Measurements from ENCODE around the gene C16orf74.

The C16orf74 gene

GRCh38 chr16:85736921-85737320 is 14.0 kb downstream of the C16orf74 start:
- H3K27me3 ChIP-seq (ENCODE audit: control insufficient read depth in 1 of 2, insufficient read depth in 2 of 2, low read length in 2 of 2) = no peaks in the 10 kb centered on the region
- H3K9ac ChIP-seq (ENCODE audit: low read length) = no peak overlapping the region
- no peak overlapping the region for H3K4me3 ChIP-seq (ENCODE audit: low read depth in 1 of 2, low read length in 2 of 2)
- no peaks in the 10 kb centered on the region for H3K36me3 ChIP-seq (ENCODE audit: insufficient read depth, low read length)
- no peaks in the 10 kb centered on the region for H3K4me1 ChIP-seq (ENCODE audit: insufficient read depth, low read length)
- no peaks in the 10 kb centered on the region for H3K9me3 ChIP-seq (ENCODE audit: low read length)
- no peak overlapping the region for H3K27ac ChIP-seq (ENCODE audit: low read depth, low read length)

- Histone ChIP-seq H3K27ac (ENCODE audit: low read depth, low read length) (no peak overlapping the region), H3K9me3 (ENCODE audit: low read length) (no peaks in the 10 kb centered on the region), H3K4me3 (ENCODE audit: low read depth in 1 of 2, low read length in 2 of 2) (no peak overlapping the region), H3K4me1 (ENCODE audit: insufficient read depth, low read length) (no peaks in the 10 kb centered on the region), H3K27me3 (ENCODE audit: control insufficient read depth in 1 of 2, insufficient read depth in 2 of 2, low read length in 2 of 2) (no peaks in the 10 kb centered on the region), H3K9ac (ENCODE audit: low read length) (no peak overlapping the region), H3K36me3 (ENCODE audit: insufficient read depth, low read length) (no peaks in the 10 kb centered on the region)
Observed at GRCh38 chr16:85735946-85736345, 14.9 kb downstream of the C16orf74 start.

- Histone ChIP-seq H3K4me1 (ENCODE audit: insufficient read depth, low read length) (no peaks in the 10 kb centered on the region), H3K4me3 (ENCODE audit: low read depth in 1 of 2, low read length in 2 of 2) (no peak overlapping the region), H3K9me3 (ENCODE audit: low read length) (no peaks in the 10 kb centered on the region), H3K36me3 (ENCODE audit: insufficient read depth, low read length) (no peaks in the 10 kb centered on the region), H3K27me3 (ENCODE audit: control insufficient read depth in 1 of 2, insufficient read depth in 2 of 2, low read length in 2 of 2) (no peaks in the 10 kb centered on the region), H3K9ac (ENCODE audit: low read length) (no peak overlapping the region), H3K27ac (ENCODE audit: low read depth, low read length) (no peak overlapping the region)
Observed at GRCh38 chr16:85735225-85735635, 15.7 kb downstream of the C16orf74 start.

GRCh38 chr16:85734311-85735017 is 16.4 kb downstream of the C16orf74 start:
- H3K4me1 ChIP-seq (ENCODE audit: insufficient read depth, low read length) = no peaks in the 10 kb centered on the region
- H3K27me3 ChIP-seq (ENCODE audit: control insufficient read depth in 1 of 2, insufficient read depth in 2 of 2, low read length in 2 of 2) = no peaks in the 10 kb centered on the region
- no peaks in the 10 kb centered on the region for H3K9me3 ChIP-seq (ENCODE audit: low read length)
- no peak overlapping the region for H3K27ac ChIP-seq (ENCODE audit: low read depth, low read length)
- no peak overlapping the region for H3K4me3 ChIP-seq (ENCODE audit: low read depth in 1 of 2, low read length in 2 of 2)
- H3K9ac ChIP-seq (ENCODE audit: low read length) = no peak overlapping the region
- H3K36me3 ChIP-seq (ENCODE audit: insufficient read depth, low read length) = no peaks in the 10 kb centered on the region

GRCh38 chr16:85733839-85734170 is 17.1 kb downstream of the C16orf74 start:
- Histone ChIP-seq H3K27me3 (ENCODE audit: control insufficient read depth in 1 of 2, insufficient read depth in 2 of 2, low read length in 2 of 2) (no peaks in the 10 kb centered on the region), H3K36me3 (ENCODE audit: insufficient read depth, low read length) (no peaks in the 10 kb centered on the region), H3K27ac (ENCODE audit: low read depth, low read length) (no peak overlapping the region), H3K4me1 (ENCODE audit: insufficient read depth, low read length) (no peaks in the 10 kb centered on the region), H3K9ac (ENCODE audit: low read length) (no peak overlapping the region), H3K9me3 (ENCODE audit: low read length) (no peaks in the 10 kb centered on the region), H3K4me3 (ENCODE audit: low read depth in 1 of 2, low read length in 2 of 2) (no peak overlapping the region)

GRCh38 chr16:85733155-85733838 is 17.6 kb downstream of the C16orf74 start:
- H3K9me3 ChIP-seq (ENCODE audit: low read length) = no peaks in the 10 kb centered on the region
- no peaks in the 10 kb centered on the region for H3K36me3 ChIP-seq (ENCODE audit: insufficient read depth, low read length)
- no peak overlapping the region for H3K9ac ChIP-seq (ENCODE audit: low read length)
- no peak overlapping the region for H3K27ac ChIP-seq (ENCODE audit: low read depth, low read length)
- no peaks in the 10 kb centered on the region for H3K4me1 ChIP-seq (ENCODE audit: insufficient read depth, low read length)
- H3K27me3 ChIP-seq (ENCODE audit: control insufficient read depth in 1 of 2, insufficient read depth in 2 of 2, low read length in 2 of 2) = no peaks in the 10 kb centered on the region
- H3K4me3 ChIP-seq (ENCODE audit: low read depth in 1 of 2, low read length in 2 of 2) = no peak overlapping the region

- no peak overlapping the region for H3K4me3 ChIP-seq (ENCODE audit: low read depth in 1 of 2, low read length in 2 of 2)
- H3K27me3 ChIP-seq (ENCODE audit: control insufficient read depth in 1 of 2, insufficient read depth in 2 of 2, low read length in 2 of 2) = no peaks in the 10 kb centered on the region
- no peak overlapping the region for H3K27ac ChIP-seq (ENCODE audit: low read depth, low read length)
- H3K9ac ChIP-seq (ENCODE audit: low read length) = no peak overlapping the region
- H3K9me3 ChIP-seq (ENCODE audit: low read length) = no peaks in the 10 kb centered on the region
- H3K36me3 ChIP-seq (ENCODE audit: insufficient read depth, low read length) = no peaks in the 10 kb centered on the region
- H3K4me1 ChIP-seq (ENCODE audit: insufficient read depth, low read length) = no peaks in the 10 kb centered on the region
Observed at GRCh38 chr16:85731179-85731578, 19.7 kb downstream of the C16orf74 start.

- Histone ChIP-seq H3K9me3 (ENCODE audit: low read length) (no peaks in the 10 kb centered on the region), H3K27me3 (ENCODE audit: control insufficient read depth in 1 of 2, insufficient read depth in 2 of 2, low read length in 2 of 2) (no peaks in the 10 kb centered on the region), H3K36me3 (ENCODE audit: insufficient read depth, low read length) (no peaks in the 10 kb centered on the region), H3K27ac (ENCODE audit: low read depth, low read length) (no peak overlapping the region), H3K4me3 (ENCODE audit: low read depth in 1 of 2, low read length in 2 of 2) (no peak overlapping the region), H3K9ac (ENCODE audit: low read length) (no peak overlapping the region), H3K4me1 (ENCODE audit: insufficient read depth, low read length) (no peaks in the 10 kb centered on the region)
Observed at GRCh38 chr16:85730186-85730465, 20.8 kb downstream of the C16orf74 start.

GRCh38 chr16:85729452-85730185 is 21.3 kb downstream of the C16orf74 start:
- Histone ChIP-seq H3K27me3 (ENCODE audit: control insufficient read depth in 1 of 2, insufficient read depth in 2 of 2, low read length in 2 of 2) (no peaks in the 10 kb centered on the region), H3K4me1 (ENCODE audit: insufficient read depth, low read length) (no peaks in the 10 kb centered on the region), H3K4me3 (ENCODE audit: low read depth in 1 of 2, low read length in 2 of 2) (no peak overlapping the region), H3K36me3 (ENCODE audit: insufficient read depth, low read length) (no peaks in the 10 kb centered on the region), H3K27ac (ENCODE audit: low read depth, low read length) (no peak overlapping the region), H3K9ac (ENCODE audit: low read length) (no peak overlapping the region), H3K9me3 (ENCODE audit: low read length) (no peaks in the 10 kb centered on the region)

- H3K4me3 ChIP-seq (ENCODE audit: low read depth in 1 of 2, low read length in 2 of 2) = no peak overlapping the region
- H3K9me3 ChIP-seq (ENCODE audit: low read length) = no peaks in the 10 kb centered on the region
- no peak overlapping the region for H3K27ac ChIP-seq (ENCODE audit: low read depth, low read length)
- H3K9ac ChIP-seq (ENCODE audit: low read length) = no peak overlapping the region
- H3K4me1 ChIP-seq (ENCODE audit: insufficient read depth, low read length) = no peaks in the 10 kb centered on the region
- no peaks in the 10 kb centered on the region for H3K27me3 ChIP-seq (ENCODE audit: control insufficient read depth in 1 of 2, insufficient read depth in 2 of 2, low read length in 2 of 2)
- no peaks in the 10 kb centered on the region for H3K36me3 ChIP-seq (ENCODE audit: insufficient read depth, low read length)
Observed at GRCh38 chr16:85728879-85729278, 22.0 kb downstream of the C16orf74 start.

GRCh38 chr16:85724936-85725335 is 26.0 kb downstream of the C16orf74 start:
- no peak overlapping the region for H3K4me3 ChIP-seq (ENCODE audit: low read depth in 1 of 2, low read length in 2 of 2)
- no peaks in the 10 kb centered on the region for H3K4me1 ChIP-seq (ENCODE audit: insufficient read depth, low read length)
- no peak overlapping the region for H3K9ac ChIP-seq (ENCODE audit: low read length)
- no peaks in the 10 kb centered on the region for H3K36me3 ChIP-seq (ENCODE audit: insufficient read depth, low read length)
- no peaks in the 10 kb centered on the region for H3K9me3 ChIP-seq (ENCODE audit: low read length)
- no peak overlapping the region for H3K27ac ChIP-seq (ENCODE audit: low read depth, low read length)
- no peaks in the 10 kb centered on the region for H3K27me3 ChIP-seq (ENCODE audit: control insufficient read depth in 1 of 2, insufficient read depth in 2 of 2, low read length in 2 of 2)
